ENCODE results near the gene SLC4A7. TPM values are rescaled to one million over a fixed set of nuclear protein-coding genes. Genes with fewer than 3 reads are reported as not detected.

SLC4A7 gene
- total and polyA plus RNA-seq, 9 of the 15 experiments (the other 6 are each of a cell fraction or from before 2014, with no cell fraction given) = 1.7 to 13.6 (median 8.0) TPM

DNA sequence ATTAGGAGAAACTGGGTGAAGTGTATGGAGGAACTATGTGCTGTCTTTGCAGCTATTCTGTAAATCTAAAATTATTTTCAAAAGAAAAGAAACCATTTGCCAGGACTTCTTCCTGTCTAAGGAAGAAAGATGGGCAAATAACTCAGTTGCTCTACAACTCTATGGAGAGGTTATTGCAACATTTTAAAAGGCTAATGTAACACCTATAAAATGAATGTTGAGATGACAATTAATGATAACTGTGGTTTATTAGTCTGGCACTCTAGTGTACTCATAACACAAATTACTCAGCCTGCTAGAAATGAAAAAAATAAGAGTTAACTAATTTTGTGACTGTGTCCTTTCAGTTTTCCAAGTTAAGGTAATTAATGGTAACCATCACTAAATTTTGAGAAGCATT lies 32.3 kb downstream of the SLC4A7 start:
- Histone ChIP-seq H3K9me1 (ENCODE audit: control insufficient read depth, insufficient read depth, low read length) (no peaks in the 10 kb centered on the region), H3K4me2 (ENCODE audit: insufficient read depth, low read length) (no peak overlapping the region), H4K20me1 (replicated peaks; ENCODE audit: control insufficient read depth, insufficient read depth, low read length) (no peaks in the 10 kb centered on the region), H3K4me1 (replicated peaks in 1 of 2; ENCODE audit: control insufficient read depth in 2 of 2, insufficient read depth in 2 of 2, low read length in 2 of 2) (no peaks in the 10 kb centered on the region), H3K9me3 (replicated peaks; ENCODE audit: control insufficient read depth, insufficient read depth, low read depth, low read length) (no peaks in the 10 kb centered on the region), H2AFZ (ENCODE audit: low read depth, low read length) (no peak overlapping the region), H3K27ac (ENCODE audit: extremely low read depth, low read depth, low read length) (no peak overlapping the region), H3K9ac (ENCODE audit: insufficient read depth in 1 of 2, low read depth in 2 of 2, low read length in 2 of 2) (no peak overlapping the region), H3K4me3 (no peak overlapping the region), H3K79me2 (ENCODE audit: control insufficient read depth, insufficient read depth, low read length) (no peaks in the 10 kb centered on the region), H3K27me3 (ENCODE audit: control insufficient read depth in 2 of 2, insufficient read depth in 2 of 2, low read length in 2 of 2) (no peaks in the 10 kb centered on the region), H3K36me3 (ENCODE audit: control insufficient read depth, insufficient read depth, low read length) (no peaks in the 10 kb centered on the region)
- ChIA-PET CTCF (ENCODE audit: low intra/inter-chr PET ratio) (no interaction called here), POLR2A (no interaction called here)
- ATAC-seq (no peak), FAIRE-seq (no peak), DNase-seq (ENCODE audit: extremely low read depth in 1 of 4, low spot score in 3 of 4) (no peak)
- in situ Hi-C loops (cut with MboI) = no loop called here
- BruUV-seq (replicated peaks) = no TSS peak
- intact Hi-C loops (cut with micrococcal nuclease) = no loop called here
- TF ChIP-seq MTA3 (IDR thresholded peaks at IDR 0.05; ENCODE audit: borderline replicate concordance) = no peak
- TF ChIP-seq, protein P1, sequence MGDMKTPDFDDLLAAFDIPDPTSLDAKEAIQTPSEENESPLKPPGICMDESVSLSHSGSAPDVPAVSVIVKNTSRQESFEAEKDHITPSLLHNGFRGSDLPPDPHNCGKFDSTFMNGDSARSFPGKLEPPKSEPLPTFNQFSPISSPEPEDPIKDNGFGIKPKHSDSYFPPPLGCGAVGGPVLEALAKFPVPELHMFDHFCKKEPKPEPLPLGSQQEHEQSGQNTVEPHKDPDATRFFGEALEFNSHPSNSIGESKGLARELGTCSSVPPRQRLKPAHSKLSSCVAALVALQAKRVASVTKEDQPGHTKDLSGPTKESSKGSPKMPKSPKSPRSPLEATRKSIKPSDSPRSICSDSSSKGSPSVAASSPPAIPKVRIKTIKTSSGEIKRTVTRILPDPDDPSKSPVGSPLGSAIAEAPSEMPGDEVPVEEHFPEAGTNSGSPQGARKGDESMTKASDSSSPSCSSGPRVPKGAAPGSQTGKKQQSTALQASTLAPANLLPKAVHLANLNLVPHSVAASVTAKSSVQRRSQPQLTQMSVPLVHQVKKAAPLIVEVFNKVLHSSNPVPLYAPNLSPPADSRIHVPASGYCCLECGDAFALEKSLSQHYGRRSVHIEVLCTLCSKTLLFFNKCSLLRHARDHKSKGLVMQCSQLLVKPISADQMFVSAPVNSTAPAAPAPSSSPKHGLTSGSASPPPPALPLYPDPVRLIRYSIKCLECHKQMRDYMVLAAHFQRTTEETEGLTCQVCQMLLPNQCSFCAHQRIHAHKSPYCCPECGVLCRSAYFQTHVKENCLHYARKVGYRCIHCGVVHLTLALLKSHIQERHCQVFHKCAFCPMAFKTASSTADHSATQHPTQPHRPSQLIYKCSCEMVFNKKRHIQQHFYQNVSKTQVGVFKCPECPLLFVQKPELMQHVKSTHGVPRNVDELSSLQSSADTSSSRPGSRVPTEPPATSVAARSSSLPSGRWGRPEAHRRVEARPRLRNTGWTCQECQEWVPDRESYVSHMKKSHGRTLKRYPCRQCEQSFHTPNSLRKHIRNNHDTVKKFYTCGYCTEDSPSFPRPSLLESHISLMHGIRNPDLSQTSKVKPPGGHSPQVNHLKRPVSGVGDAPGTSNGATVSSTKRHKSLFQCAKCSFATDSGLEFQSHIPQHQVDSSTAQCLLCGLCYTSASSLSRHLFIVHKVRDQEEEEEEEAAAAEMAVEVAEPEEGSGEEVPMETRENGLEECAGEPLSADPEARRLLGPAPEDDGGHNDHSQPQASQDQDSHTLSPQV (IDR thresholded peaks at IDR 0.05) = no peak
- TF ChIP-seq, protein P2, sequence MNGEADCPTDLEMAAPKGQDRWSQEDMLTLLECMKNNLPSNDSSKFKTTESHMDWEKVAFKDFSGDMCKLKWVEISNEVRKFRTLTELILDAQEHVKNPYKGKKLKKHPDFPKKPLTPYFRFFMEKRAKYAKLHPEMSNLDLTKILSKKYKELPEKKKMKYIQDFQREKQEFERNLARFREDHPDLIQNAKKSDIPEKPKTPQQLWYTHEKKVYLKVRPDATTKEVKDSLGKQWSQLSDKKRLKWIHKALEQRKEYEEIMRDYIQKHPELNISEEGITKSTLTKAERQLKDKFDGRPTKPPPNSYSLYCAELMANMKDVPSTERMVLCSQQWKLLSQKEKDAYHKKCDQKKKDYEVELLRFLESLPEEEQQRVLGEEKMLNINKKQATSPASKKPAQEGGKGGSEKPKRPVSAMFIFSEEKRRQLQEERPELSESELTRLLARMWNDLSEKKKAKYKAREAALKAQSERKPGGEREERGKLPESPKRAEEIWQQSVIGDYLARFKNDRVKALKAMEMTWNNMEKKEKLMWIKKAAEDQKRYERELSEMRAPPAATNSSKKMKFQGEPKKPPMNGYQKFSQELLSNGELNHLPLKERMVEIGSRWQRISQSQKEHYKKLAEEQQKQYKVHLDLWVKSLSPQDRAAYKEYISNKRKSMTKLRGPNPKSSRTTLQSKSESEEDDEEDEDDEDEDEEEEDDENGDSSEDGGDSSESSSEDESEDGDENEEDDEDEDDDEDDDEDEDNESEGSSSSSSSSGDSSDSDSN (IDR thresholded peaks at IDR 0.05; ENCODE audit: borderline replicate concordance in 1 of 2, low read depth in 2 of 2, low read length in 2 of 2) = no peak
- TF ChIP-seq PML (IDR thresholded peaks at IDR 0.05; ENCODE audit: low read length) = no peak
- TF ChIP-seq RCOR1 (IDR thresholded peaks at IDR 0.05; ENCODE audit: borderline replicate concordance in 1 of 2, low read depth in 2 of 2, low read length in 2 of 2) = no peak
- TF ChIP-seq, protein P3, sequence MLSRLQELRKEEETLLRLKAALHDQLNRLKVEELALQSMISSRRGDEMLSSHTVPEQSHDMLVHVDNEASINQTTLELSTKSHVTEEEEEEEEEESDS (CRISPR knock-in tag; IDR thresholded peaks at IDR 0.05) = no peak
- TF ChIP-seq THRAP3 (IDR thresholded peaks at IDR 0.05; ENCODE audit: borderline replicate concordance) = no peak
- no peak for TF ChIP-seq HDAC1 (IDR thresholded peaks at IDR 0.05)
- TF ChIP-seq DDX20 (tag; IDR thresholded peaks at IDR 0.05; ENCODE audit: low read depth) = no peak
- TF ChIP-seq, protein P4, sequence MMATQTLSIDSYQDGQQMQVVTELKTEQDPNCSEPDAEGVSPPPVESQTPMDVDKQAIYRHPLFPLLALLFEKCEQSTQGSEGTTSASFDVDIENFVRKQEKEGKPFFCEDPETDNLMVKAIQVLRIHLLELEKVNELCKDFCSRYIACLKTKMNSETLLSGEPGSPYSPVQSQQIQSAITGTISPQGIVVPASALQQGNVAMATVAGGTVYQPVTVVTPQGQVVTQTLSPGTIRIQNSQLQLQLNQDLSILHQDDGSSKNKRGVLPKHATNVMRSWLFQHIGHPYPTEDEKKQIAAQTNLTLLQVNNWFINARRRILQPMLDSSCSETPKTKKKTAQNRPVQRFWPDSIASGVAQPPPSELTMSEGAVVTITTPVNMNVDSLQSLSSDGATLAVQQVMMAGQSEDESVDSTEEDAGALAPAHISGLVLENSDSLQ (IDR thresholded peaks at IDR 0.05) = no peak
- TF ChIP-seq ZNF253 (CRISPR knock-in tag; conservative IDR thresholded peaks at IDR 0.05) = no peak
- TF ChIP-seq, protein P5, sequence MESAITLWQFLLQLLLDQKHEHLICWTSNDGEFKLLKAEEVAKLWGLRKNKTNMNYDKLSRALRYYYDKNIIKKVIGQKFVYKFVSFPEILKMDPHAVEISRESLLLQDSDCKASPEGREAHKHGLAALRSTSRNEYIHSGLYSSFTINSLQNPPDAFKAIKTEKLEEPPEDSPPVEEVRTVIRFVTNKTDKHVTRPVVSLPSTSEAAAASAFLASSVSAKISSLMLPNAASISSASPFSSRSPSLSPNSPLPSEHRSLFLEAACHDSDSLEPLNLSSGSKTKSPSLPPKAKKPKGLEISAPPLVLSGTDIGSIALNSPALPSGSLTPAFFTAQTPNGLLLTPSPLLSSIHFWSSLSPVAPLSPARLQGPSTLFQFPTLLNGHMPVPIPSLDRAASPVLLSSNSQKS (CRISPR knock-in tag; IDR thresholded peaks at IDR 0.05) = no peak
- no peak for TF ChIP-seq SIX5 (IDR thresholded peaks at IDR 0.05; ENCODE audit: borderline replicate concordance in 1 of 2, insufficient read depth in 1 of 2, low read depth in 1 of 2, low read length in 2 of 2)
- no peak for TF ChIP-seq ZNF584 (CRISPR knock-in tag; IDR thresholded peaks at IDR 0.05; ENCODE audit: low read depth)
- TF ChIP-seq BRD9 (IDR thresholded peaks at IDR 0.05; ENCODE audit: low read depth, partially characterized antibody) = no peak
